Measurements from ENCODE around the gene CLDN12.

Gene CLDN12

DNA sequence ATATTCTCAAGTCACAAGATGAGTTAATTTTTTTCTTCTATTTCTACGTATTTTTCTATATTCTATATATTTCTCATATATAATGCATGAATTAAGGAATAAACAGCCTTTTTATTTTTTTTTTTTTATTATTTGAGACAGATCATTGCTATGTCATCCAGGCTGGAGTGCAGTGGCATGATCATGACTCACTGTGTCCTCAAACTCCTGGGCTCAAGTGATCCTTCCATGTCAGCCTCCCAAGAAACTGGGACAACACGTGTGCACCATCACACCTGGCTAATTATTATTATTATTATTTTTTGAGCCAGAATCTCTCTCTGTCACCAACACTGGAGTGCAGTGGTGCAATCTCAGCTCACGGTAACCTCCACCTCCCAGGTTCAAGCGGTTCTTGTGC lies 1.5 kb downstream of the CLDN12 start (continued):
- TF ChIP-seq, protein P1, sequence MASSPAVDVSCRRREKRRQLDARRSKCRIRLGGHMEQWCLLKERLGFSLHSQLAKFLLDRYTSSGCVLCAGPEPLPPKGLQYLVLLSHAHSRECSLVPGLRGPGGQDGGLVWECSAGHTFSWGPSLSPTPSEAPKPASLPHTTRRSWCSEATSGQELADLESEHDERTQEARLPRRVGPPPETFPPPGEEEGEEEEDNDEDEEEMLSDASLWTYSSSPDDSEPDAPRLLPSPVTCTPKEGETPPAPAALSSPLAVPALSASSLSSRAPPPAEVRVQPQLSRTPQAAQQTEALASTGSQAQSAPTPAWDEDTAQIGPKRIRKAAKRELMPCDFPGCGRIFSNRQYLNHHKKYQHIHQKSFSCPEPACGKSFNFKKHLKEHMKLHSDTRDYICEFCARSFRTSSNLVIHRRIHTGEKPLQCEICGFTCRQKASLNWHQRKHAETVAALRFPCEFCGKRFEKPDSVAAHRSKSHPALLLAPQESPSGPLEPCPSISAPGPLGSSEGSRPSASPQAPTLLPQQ (tag by site-specific recombination; IDR thresholded peaks at IDR 0.05): no peak
- TF ChIP-seq, protein P2, sequence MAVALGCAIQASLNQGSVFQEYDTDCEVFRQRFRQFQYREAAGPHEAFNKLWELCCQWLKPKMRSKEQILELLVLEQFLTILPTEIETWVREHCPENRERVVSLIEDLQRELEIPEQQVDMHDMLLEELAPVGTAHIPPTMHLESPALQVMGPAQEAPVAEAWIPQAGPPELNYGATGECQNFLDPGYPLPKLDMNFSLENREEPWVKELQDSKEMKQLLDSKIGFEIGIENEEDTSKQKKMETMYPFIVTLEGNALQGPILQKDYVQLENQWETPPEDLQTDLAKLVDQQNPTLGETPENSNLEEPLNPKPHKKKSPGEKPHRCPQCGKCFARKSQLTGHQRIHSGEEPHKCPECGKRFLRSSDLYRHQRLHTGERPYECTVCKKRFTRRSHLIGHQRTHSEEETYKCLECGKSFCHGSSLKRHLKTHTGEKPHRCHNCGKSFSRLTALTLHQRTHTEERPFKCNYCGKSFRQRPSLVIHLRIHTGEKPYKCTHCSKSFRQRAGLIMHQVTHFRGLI (tag by site-specific recombination; IDR thresholded peaks at IDR 0.05): no peak
- TF ChIP-seq ZNF629 (tag by site-specific recombination; IDR thresholded peaks at IDR 0.05) (no peak), ZNF792 (tag by site-specific recombination; IDR thresholded peaks at IDR 0.05) (no peak)

DNA sequence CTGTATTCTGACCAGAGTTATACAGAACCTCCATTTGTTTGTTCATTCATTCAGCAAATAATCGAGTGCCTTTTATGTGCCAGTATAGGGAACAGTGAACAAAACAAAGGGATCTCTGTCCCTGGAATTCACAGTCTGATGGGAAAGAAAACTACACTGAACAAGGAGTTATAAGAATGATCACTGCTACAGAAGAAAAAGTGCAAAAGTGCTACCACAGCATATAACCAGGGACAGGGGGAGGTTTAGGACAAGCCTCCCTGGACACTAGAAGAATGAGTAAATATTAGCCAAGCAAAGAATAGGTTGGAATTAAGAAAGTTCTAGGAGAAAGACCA lies 4.2 kb downstream of the CLDN12 start:
- ChIA-PET POLR2A (no interaction called here), CTCF (no interaction called here)
- Histone ChIP-seq H3K9me3 (ENCODE audit: control insufficient read depth, insufficient read depth, low read depth, low read length) (no peaks in the 10 kb centered on the region), H3K4me1 (ENCODE audit: control insufficient read depth, insufficient read depth, low read length) (no peaks in the 10 kb centered on the region; the same call in 1 of the 2 replicates), H3K4me3 (ENCODE audit: low read depth, low read length) (no peak overlapping the region), H3K27ac (ENCODE audit: extremely low read depth, low read depth, low read length) (no peak overlapping the region), H3K36me3 (ENCODE audit: control insufficient read depth in 2 of 2, insufficient read depth in 1 of 2, low read length in 2 of 2) (peaks cover 13 to 41% of the 10 kb centered on the region in 2 experiments; a peak in 2 of 3 replicates)
- no peak for TF ChIP-seq OSR2 (tag by site-specific recombination; IDR thresholded peaks at IDR 0.05)
- TF ChIP-seq, protein P3, sequence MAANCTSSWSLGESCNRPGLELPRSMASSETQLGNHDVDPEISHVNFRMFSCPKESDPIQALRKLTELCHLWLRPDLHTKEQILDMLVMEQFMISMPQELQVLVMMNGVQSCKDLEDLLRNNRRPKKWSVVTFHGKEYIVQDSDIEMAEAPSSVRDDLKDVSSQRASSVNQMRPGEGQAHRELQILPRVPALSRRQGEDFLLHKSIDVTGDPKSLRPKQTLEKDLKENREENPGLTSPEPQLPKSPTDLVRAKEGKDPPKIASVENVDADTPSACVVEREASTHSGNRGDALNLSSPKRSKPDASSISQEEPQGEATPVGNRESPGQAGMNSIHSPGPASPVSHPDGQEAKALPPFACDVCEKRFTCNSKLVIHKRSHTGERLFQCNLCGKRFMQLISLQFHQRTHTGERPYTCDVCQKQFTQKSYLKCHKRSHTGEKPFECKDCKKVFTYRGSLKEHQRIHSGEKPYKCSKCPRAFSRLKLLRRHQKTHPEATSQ (tag by site-specific recombination; IDR thresholded peaks at IDR 0.05): no peak
- no peak for TF ChIP-seq ZNF214 (tag by site-specific recombination; IDR thresholded peaks at IDR 0.05; ENCODE audit: borderline replicate concordance)
- TF ChIP-seq, protein P4, sequence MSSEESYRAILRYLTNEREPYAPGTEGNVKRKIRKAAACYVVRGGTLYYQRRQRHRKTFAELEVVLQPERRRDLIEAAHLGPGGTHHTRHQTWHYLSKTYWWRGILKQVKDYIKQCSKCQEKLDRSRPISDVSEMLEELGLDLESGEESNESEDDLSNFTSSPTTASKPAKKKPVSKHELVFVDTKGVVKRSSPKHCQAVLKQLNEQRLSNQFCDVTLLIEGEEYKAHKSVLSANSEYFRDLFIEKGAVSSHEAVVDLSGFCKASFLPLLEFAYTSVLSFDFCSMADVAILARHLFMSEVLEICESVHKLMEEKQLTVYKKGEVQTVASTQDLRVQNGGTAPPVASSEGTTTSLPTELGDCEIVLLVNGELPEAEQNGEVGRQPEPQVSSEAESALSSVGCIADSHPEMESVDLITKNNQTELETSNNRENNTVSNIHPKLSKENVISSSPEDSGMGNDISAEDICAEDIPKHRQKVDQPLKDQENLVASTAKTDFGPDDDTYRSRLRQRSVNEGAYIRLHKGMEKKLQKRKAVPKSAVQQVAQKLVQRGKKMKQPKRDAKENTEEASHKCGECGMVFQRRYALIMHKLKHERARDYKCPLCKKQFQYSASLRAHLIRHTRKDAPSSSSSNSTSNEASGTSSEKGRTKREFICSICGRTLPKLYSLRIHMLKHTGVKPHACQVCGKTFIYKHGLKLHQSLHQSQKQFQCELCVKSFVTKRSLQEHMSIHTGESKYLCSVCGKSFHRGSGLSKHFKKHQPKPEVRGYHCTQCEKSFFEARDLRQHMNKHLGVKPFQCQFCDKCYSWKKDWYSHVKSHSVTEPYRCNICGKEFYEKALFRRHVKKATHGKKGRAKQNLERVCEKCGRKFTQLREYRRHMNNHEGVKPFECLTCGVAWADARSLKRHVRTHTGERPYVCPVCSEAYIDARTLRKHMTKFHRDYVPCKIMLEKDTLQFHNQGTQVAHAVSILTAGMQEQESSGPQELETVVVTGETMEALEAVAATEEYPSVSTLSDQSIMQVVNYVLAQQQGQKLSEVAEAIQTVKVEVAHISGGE (tag by site-specific recombination; conservative IDR thresholded peaks at IDR 0.05; ENCODE audit: low read depth): no peak
- TF ChIP-seq ZFP41 (tag by site-specific recombination; IDR thresholded peaks at IDR 0.05; ENCODE audit: borderline replicate concordance): no peak
- no peak for TF ChIP-seq REPIN1 (tag by site-specific recombination; IDR thresholded peaks at IDR 0.05; ENCODE audit: low read depth)
- TF ChIP-seq ZNF843 (tag by site-specific recombination; IDR thresholded peaks at IDR 0.05): no peak
- TF ChIP-seq, protein P5, sequence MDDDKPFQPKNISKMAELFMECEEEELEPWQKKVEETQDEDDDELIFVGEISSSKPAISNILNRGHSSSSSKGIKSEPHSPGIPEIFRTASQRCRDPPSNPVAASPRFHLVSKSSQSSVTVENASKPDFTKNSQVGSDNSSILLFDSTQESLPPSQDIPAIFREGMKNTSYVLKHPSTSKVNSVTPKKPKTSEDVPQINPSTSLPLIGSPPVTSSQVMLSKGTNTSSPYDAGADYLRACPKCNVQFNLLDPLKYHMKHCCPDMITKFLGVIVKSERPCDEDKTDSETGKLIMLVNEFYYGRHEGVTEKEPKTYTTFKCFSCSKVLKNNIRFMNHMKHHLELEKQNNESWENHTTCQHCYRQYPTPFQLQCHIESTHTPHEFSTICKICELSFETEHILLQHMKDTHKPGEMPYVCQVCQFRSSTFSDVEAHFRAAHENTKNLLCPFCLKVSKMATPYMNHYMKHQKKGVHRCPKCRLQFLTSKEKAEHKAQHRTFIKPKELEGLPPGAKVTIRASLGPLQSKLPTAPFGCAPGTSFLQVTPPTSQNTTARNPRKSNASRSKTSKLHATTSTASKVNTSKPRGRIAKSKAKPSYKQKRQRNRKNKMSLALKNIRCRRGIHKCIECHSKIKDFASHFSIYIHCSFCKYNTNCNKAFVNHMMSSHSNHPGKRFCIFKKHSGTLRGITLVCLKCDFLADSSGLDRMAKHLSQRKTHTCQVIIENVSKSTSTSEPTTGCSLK (tag by site-specific recombination; IDR thresholded peaks at IDR 0.05): no peak
- no peak for TF ChIP-seq ZNF19 (tag by site-specific recombination; IDR thresholded peaks at IDR 0.05; ENCODE audit: low read depth)
- TF ChIP-seq ZNF624 (tag by site-specific recombination; IDR thresholded peaks at IDR 0.05): no peak
- TF ChIP-seq, protein P6, sequence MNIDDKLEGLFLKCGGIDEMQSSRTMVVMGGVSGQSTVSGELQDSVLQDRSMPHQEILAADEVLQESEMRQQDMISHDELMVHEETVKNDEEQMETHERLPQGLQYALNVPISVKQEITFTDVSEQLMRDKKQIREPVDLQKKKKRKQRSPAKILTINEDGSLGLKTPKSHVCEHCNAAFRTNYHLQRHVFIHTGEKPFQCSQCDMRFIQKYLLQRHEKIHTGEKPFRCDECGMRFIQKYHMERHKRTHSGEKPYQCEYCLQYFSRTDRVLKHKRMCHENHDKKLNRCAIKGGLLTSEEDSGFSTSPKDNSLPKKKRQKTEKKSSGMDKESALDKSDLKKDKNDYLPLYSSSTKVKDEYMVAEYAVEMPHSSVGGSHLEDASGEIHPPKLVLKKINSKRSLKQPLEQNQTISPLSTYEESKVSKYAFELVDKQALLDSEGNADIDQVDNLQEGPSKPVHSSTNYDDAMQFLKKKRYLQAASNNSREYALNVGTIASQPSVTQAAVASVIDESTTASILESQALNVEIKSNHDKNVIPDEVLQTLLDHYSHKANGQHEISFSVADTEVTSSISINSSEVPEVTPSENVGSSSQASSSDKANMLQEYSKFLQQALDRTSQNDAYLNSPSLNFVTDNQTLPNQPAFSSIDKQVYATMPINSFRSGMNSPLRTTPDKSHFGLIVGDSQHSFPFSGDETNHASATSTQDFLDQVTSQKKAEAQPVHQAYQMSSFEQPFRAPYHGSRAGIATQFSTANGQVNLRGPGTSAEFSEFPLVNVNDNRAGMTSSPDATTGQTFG (tag by site-specific recombination; IDR thresholded peaks at IDR 0.05; ENCODE audit: borderline replicate concordance): no peak
- TF ChIP-seq ZNF426 (tag by site-specific recombination; IDR thresholded peaks at IDR 0.05): no peak
- TF ChIP-seq, protein P7, sequence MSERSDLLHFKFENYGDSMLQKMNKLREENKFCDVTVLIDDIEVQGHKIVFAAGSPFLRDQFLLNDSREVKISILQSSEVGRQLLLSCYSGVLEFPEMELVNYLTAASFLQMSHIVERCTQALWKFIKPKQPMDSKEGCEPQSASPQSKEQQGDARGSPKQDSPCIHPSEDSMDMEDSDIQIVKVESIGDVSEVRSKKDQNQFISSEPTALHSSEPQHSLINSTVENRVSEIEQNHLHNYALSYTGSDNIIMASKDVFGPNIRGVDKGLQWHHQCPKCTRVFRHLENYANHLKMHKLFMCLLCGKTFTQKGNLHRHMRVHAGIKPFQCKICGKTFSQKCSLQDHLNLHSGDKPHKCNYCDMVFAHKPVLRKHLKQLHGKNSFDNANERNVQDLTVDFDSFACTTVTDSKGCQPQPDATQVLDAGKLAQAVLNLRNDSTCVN (tag by site-specific recombination; optimal IDR thresholded peaks at IDR 0.05): no peak
- TF ChIP-seq YY1 (tag by site-specific recombination; IDR thresholded peaks at IDR 0.05): no peak
- no peak for TF ChIP-seq ZNF747 (tag by site-specific recombination; IDR thresholded peaks at IDR 0.05)
- TF ChIP-seq ZNF114 (tag by site-specific recombination; IDR thresholded peaks at IDR 0.05): no peak

Data from HEK293 (cell line).